Ovary (tissue), 10 donors: ENCODE measurements around the gene OR10G6. TPM values are rescaled to one million over a fixed set of nuclear protein-coding genes. Genes with fewer than 3 reads are reported as not detected.

ENCODE experiments used
- DNase-seq, 5 donors: peaks; one replicate each; pipeline ENCODE4 v3.0.0-alpha.2; 2019 to 2020
- H3K27ac ChIP-seq, 2 donors: fragments of 200-600 bp; one replicate each; pipeline versions ENCODE4 v1.5.1 to v1.8.0; 2019 to 2022
- H3K27me3 ChIP-seq: fragments of 200-600 bp; one replicate; pipeline ENCODE4 v1.8.0; 2022
- H3K36me3 ChIP-seq: fragments of 200-600 bp; sonication (generic); one replicate; pipeline ENCODE4 v1.5.1; 2019
- H3K4me1 ChIP-seq: one replicate; pipeline ENCODE4 v1.8.1; 2013; ENCODE audit warnings: mild to moderate bottlenecking, moderate library complexity; ENCODE audit not compliant: insufficient read depth
- H3K4me3 ChIP-seq: fragments of 200-600 bp; sonication (generic); one replicate; pipeline ENCODE4 v1.5.1; 2017
- H3K9me3 ChIP-seq, 2 donors: fragments of 200-600 bp in 1 of 2; sonication (generic) in 1 of 2; one replicate each; pipeline versions ENCODE4 v1.5.1 to v1.8.1; 2013 to 2019; ENCODE audit warnings: mild to moderate bottlenecking in 1 of 2, moderate library complexity in 1 of 2
- EP300 ChIP-seq: sonication (generic); formaldehyde crosslinking; IDR thresholded peaks from one replicate; pipeline ENCODE4 v1.6.1; 2017; ENCODE audit warnings: antibody characterized with exemption
- POLR2A ChIP-seq: fragments of 450-650 bp; IDR thresholded peaks from one replicate; pipeline ENCODE4 v1.6.1; 2017; ENCODE audit warnings: antibody characterized with exemption, mild to moderate bottlenecking, moderate library complexity
- WGBS, 3 donors: extraction: QIAGEN DNeasy Blood & Tissue Kit in 1 of 3; methylation state at CpG; one replicate each; pipeline versions ENCODE4 v1.1.5 to v1.1.7; 2013 to 2017; 5-methylcytosine and 5-hydroxymethylcytosine counted together
- intact Hi-C, 4 donors: fragments of 100-400 bp; cut with DNase I; formaldehyde crosslinking; loops; one replicate each; pipeline versions ENCODE4 v1.11.0 to v1.15.1; 2022 to 2023
- long read RNA-seq, 3 donors: library from polyadenylated mRNA in 2 of 3; unstranded in 2 of 3; transcript quantifications; one replicate each; pipeline ENCODE4 v2.0.0 and lab custom pipeline, GENCODE V29; 2021 to 2026
- polyA plus RNA-seq, 2 donors: library from polyadenylated mRNA; stranded (reverse); fragments of 200-250 nt in 1 of 2; fragments of 350-450 nt in 1 of 2; fragmentation: Illumina TruSeq in 1 of 2; extraction: RNeasy Lipid Tissue Mini Kit (QIAGEN cat#74804) in 1 of 2; gene quantifications; one replicate each; pipeline ENCODE4 v1.2.3, GENCODE V29; 2013 to 2014
- total RNA-seq, 7 donors: library from RNA; depleted of rRNA in 2 of 7; stranded (reverse); fragments of >200 nt in 2 of 7; fragmentation: NEBNext Ultra II Directional in 3 of 7; extraction: Animal tissue kit (Norgen Biotek cat#: 25700) in 3 of 7; gene quantifications; one replicate each; pipeline versions ENCODE4 v1.1.0 to v1.2.4, GENCODE V29; 2016 to 2023
- TF ChIP-seq, protein P1 (sequence below), 3 donors: fragments of 450-650 bp in 2 of 3; fragments of 200-600 bp in 1 of 3; IDR thresholded peaks; one replicate each; pipeline versions ENCODE4 v1.5.1 to v1.8.0; 2016 to 2022; ENCODE audit warnings: antibody characterized with exemption in 3 of 3, mild to moderate bottlenecking in 1 of 3
- donor health status: DM: no; HTN: no; CAD: no; lungs with moderate emphysema.
- donor health status: DM: no; HTN: no; CAD: no.
- donor health status: Bipolar disorder and iron deficiency.
- donor health status: DM: yes; HTN: yes; CAD: no.
- donor health status: DM: no; HTN: no; CAD: no.
- donor health status: DM: yes; HTN: yes; CAD: no.

The OR10G6 gene, protein sequence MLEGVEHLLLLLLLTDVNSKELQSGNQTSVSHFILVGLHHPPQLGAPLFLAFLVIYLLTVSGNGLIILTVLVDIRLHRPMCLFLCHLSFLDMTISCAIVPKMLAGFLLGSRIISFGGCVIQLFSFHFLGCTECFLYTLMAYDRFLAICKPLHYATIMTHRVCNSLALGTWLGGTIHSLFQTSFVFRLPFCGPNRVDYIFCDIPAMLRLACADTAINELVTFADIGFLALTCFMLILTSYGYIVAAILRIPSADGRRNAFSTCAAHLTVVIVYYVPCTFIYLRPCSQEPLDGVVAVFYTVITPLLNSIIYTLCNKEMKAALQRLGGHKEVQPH
- not detected for total RNA-seq
- polyA plus RNA-seq, result not detected
- long read RNA-seq, donor 1, result 0 reads
- long read RNA-seq, donor 2, result 0 reads
- long read RNA-seq, donor 3, result 0 reads

DNA sequence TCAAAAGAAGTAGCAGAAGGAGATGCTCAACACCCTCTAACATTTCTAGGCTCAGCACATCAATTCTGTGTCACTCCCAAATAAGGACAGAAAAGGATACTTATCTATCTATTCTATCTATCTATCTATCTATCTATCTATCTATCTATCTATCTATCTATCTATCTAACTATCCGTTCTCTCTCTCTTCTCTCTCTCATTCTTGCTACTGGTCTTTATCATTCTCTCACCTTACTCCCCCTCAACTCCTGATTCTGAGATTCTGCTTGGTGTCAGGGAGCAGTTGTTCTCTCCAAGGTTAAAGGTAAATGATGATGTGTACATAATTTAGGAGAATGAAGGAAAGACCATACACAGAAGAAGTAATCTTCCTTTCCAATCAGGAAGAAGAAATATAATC, at the start of gene OR10G6:
TSS of gene OR10G6 (minus strand) at position 43 of the 400 bp plus-strand sequence. CDS start at position 43, 0 bp downstream.
- TF ChIP-seq EP300 (no peak), POLR2A (no peak)
- TF ChIP-seq, protein P1, sequence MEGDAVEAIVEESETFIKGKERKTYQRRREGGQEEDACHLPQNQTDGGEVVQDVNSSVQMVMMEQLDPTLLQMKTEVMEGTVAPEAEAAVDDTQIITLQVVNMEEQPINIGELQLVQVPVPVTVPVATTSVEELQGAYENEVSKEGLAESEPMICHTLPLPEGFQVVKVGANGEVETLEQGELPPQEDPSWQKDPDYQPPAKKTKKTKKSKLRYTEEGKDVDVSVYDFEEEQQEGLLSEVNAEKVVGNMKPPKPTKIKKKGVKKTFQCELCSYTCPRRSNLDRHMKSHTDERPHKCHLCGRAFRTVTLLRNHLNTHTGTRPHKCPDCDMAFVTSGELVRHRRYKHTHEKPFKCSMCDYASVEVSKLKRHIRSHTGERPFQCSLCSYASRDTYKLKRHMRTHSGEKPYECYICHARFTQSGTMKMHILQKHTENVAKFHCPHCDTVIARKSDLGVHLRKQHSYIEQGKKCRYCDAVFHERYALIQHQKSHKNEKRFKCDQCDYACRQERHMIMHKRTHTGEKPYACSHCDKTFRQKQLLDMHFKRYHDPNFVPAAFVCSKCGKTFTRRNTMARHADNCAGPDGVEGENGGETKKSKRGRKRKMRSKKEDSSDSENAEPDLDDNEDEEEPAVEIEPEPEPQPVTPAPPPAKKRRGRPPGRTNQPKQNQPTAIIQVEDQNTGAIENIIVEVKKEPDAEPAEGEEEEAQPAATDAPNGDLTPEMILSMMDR (IDR thresholded peaks at IDR 0.05), result no peak
- 49 to 74% (median 61%) methylated on average over 1 of the region's 1 CpG for WGBS, 3 donors
- no peaks in the 10 kb centered on the region for H3K9me3 ChIP-seq
- H3K36me3 ChIP-seq, result no peaks in the 10 kb centered on the region
- no peak within 1 kb of the TSS for H3K27ac ChIP-seq
- no peak within 1 kb of the TSS for H3K4me3 ChIP-seq
- intact Hi-C loops, result no loop called here
- no peak for DNase-seq
- H3K27me3 ChIP-seq, result no peaks in the 10 kb centered on the region
- no peaks in the 10 kb centered on the region for H3K4me1 ChIP-seq

DNA sequence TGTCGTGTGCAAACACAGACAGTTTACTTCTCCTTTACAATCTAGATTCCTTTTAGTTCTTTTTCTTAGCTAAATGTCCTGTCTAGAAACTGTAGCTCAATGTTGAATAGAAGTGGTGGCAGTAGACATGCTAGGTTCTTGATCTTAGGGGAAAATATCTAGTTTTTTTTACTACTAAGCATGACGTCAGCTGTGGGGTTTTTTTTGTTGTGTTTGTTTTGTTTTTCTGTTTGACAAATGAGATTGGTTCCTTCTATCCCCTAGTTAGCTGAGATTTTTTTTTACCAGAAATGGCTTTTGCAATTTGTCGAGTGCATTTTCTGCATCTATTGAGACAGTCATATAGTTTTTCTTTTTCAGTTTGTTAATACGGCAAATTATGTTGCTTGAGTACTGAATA, 48.5 kb upstream of the OR10G6 start:
- Histone ChIP-seq H3K4me1 (no peaks in the 10 kb centered on the region), H3K9me3 (no peaks in the 10 kb centered on the region), H3K27me3 (no peaks in the 10 kb centered on the region), H3K4me3 (no peak overlapping the region), H3K27ac (no peak overlapping the region), H3K36me3 (no peaks in the 10 kb centered on the region)
- no peak for DNase-seq
- TF ChIP-seq EP300, result no peak
- TF ChIP-seq, protein P1 (IDR thresholded peaks at IDR 0.05), result no peak
- TF ChIP-seq POLR2A, result no peak
- WGBS, 3 donors, result 74 to 82% (median 78%) methylated on average over 4 of the region's 4 CpGs
- intact Hi-C loops, result no loop called here

DNA sequence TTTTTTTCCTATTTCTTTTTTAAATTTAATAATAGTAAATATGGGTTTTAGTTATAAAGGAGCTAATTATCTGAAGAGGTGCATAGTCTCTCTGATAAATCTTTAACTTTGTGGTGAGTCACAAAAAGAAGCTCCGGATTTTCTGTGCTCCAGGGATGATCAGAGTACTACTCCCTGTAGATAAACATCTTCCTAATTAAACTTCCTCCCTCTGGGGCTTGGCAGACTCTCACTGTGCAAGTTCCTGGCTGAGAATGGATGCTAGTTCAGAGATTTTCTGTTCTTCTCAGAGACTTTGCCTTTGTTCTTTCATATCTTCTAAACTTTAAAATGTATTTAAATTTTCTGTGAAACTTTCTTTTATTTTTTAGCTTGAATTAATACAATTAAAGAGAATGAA, 46.3 kb upstream of the OR10G6 start, which contains the start of gene OR10G7:
TSS of gene OR10G7 (minus strand) at position 72 of the 400 bp plus-strand sequence. CDS start 2,324 bp downstream, outside the sequence.
- Histone ChIP-seq H3K4me1 (no peaks in the 10 kb centered on the region), H3K4me3 (no peak within 1 kb of the TSS), H3K9me3 (no peaks in the 10 kb centered on the region), H3K27ac (no peak within 1 kb of the TSS), H3K36me3 (no peaks in the 10 kb centered on the region), H3K27me3 (peaks cover 2% of the 10 kb centered on the region)
- DNase-seq, result no peak
- intact Hi-C loops, result no loop called here
- TF ChIP-seq, protein P1 (IDR thresholded peaks at IDR 0.05), result no peak
- TF ChIP-seq EP300, result no peak
- no peak for TF ChIP-seq POLR2A
- 0 to 4% (median 0%) methylated on average over 1 of the region's 1 CpG for WGBS, 3 donors

DNA sequence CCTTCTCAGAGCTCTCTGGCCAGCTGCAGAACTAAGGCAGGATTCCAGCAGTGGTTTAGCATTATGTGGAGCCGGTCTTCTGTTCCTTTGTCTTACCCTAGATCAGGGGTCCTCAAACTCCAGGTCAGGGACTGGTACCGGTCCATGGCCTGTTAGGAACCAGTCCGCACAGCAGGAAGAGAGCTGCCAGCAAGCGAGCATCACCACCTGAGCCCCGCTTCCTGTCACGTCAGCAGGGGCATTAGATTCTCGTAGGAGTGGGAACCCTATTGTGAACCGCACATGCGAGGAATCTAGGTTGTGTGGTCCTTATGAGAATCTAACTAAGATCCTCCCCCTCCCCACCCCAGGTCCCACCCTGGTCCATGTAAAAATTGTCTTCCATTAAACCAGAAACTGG, 44.6 kb upstream of the OR10G6 start:
- Histone ChIP-seq H3K27me3 (peaks cover 2% of the 10 kb centered on the region), H3K27ac (no peak overlapping the region), H3K36me3 (no peaks in the 10 kb centered on the region), H3K9me3 (no peaks in the 10 kb centered on the region), H3K4me3 (no peak overlapping the region), H3K4me1 (no peaks in the 10 kb centered on the region)
- TF ChIP-seq POLR2A (no peak), EP300 (no peak)
- TF ChIP-seq, protein P1 (IDR thresholded peaks at IDR 0.05), result no peak
- DNase-seq, result no peak
- intact Hi-C loops, result no loop called here
- 80 to 85% (median 84%) methylated on average over 9 of the region's 9 CpGs for WGBS, 3 donors
